SK-N-SH treated with all-trans-retinoic acid at 6 μM for 48 hours (cell line): ENCODE data around the gene MYH7B.

Experiments used
- ARNTL ChIP-seq: fragments of 450-650 bp; formaldehyde crosslinking; IDR thresholded peaks from 2 replicates; pipeline ENCODE4 v1.5.0; 2020; ENCODE audit warnings: low read depth, mild to moderate bottlenecking, moderate library complexity, borderline replicate concordance
- BACH2 ChIP-seq: fragments of 250-450 bp; sonication (Bioruptor Pico); IDR thresholded peaks from 2 replicates; pipeline ENCODE4 v1.9.0; 2021; ENCODE audit warnings: mild to moderate bottlenecking, borderline replicate concordance
- CREB5 ChIP-seq: fragments of 250-450 bp; sonication (Bioruptor Pico); IDR thresholded peaks from 2 replicates; pipeline ENCODE4 v1.5.1; 2020; ENCODE audit warnings: low read depth, mild to moderate bottlenecking, moderate library complexity
- PATZ1 ChIP-seq: fragments of 250-450 bp; sonication (Bioruptor Pico); IDR thresholded peaks from 2 replicates; pipeline ENCODE4 v1.8.0; 2020; ENCODE audit warnings: mild to moderate bottlenecking, moderate library complexity, borderline replicate concordance
- PPARA ChIP-seq: fragments of 250-450 bp; sonication (Bioruptor Pico); IDR thresholded peaks from 2 replicates; pipeline ENCODE4 v1.5.0; 2020; ENCODE audit warnings: mild to moderate bottlenecking, borderline replicate concordance
- RARB ChIP-seq: fragments of 250-450 bp; sonication (Bioruptor Pico); IDR thresholded peaks from 2 replicates; pipeline ENCODE4 v1.8.0; 2021; ENCODE audit warnings: mild to moderate bottlenecking, moderate library complexity
- SNAI2 ChIP-seq: fragments of 250-450 bp; sonication (Bioruptor Pico); IDR thresholded peaks from 2 replicates; pipeline ENCODE4 v1.5.0; 2020; ENCODE audit warnings: mild to moderate bottlenecking, moderate library complexity
- TOX ChIP-seq: fragments of 250-450 bp; sonication (Bioruptor Pico); IDR thresholded peaks from 2 replicates; pipeline ENCODE4 v1.8.0; 2021; ENCODE audit warnings: mild to moderate bottlenecking, moderate library complexity, borderline replicate concordance
- ZC3H10 ChIP-seq: fragments of 250-450 bp; sonication (Bioruptor Pico); IDR thresholded peaks from 2 replicates; pipeline ENCODE4 v1.5.1; 2021; ENCODE audit warnings: mild to moderate bottlenecking, moderate library complexity
- ZFP30 ChIP-seq: fragments of 450-650 bp; formaldehyde crosslinking; IDR thresholded peaks from 2 replicates; pipeline ENCODE4 v1.5.0; 2022; ENCODE audit warnings: mild to moderate bottlenecking, moderate library complexity

GRCh38 chr20:34987288-34988190 is 31.9 kb downstream of the MYH7B start:
- no peak for TF ChIP-seq ZFP30 (CRISPR knock-in tag)
- no peak for TF ChIP-seq ZC3H10 (CRISPR knock-in tag)
- TF ChIP-seq SNAI2 (CRISPR knock-in tag) = no peak
- TF ChIP-seq BACH2 (CRISPR knock-in tag) = no peak
- TF ChIP-seq CREB5 (CRISPR knock-in tag) = no peak
- no peak for TF ChIP-seq PATZ1 (CRISPR knock-in tag)
- TF ChIP-seq ARNTL = no peak
- no peak for TF ChIP-seq TOX (CRISPR knock-in tag)
- no peak for TF ChIP-seq PPARA (CRISPR knock-in tag)
- no peak for TF ChIP-seq RARB
